ENCODE measurements around the gene CCDC177. TPM values are rescaled to one million over a fixed set of nuclear protein-coding genes. Genes with fewer than 3 reads are reported as not detected.

The CCDC177 gene
- not detected for total RNA-seq

GRCh38 chr14:69574263-69574953 is at the start of gene CCDC177:
Gene CCDC177 (minus strand): TSS chr14:69574871. CDS start chr14:69573622, 1,249 bp downstream.
- peak; percentile 80 for DNase-seq
- no peak within 1 kb of the TSS for H3K27ac Mint-ChIP-seq
- H3K4me3 Mint-ChIP-seq: peak within 1 kb of the TSS; percentile 58
- H3K27me3 Mint-ChIP-seq: peaks cover 48% of the 10 kb centered on the region
- no peaks in the 10 kb centered on the region for H3K9me3 Mint-ChIP-seq
- intact Hi-C loops (cut with micrococcal nuclease): loop anchor here (1.0 kb wide), 3 partner anchors 26 to 332 kb away; no protein-coding TSS in a partner anchor
- POLR2A ChIA-PET: no interaction called here
- CTCF ChIA-PET: interaction anchor here (0.7 to 4.5 kb wide), 24 partner anchors 8 to 715 kb away, joined by 3 to 47 read pairs (median 4); no protein-coding TSS in a partner anchor
- H3K36me3 Mint-ChIP-seq: no peaks in the 10 kb centered on the region
- H3K4me1 Mint-ChIP-seq (ENCODE audit: low read depth): peaks cover 11% of the 10 kb centered on the region

- Mint-ChIP-seq H3K27me3 (no peaks in the 10 kb centered on the region), H3K9me3 (no peaks in the 10 kb centered on the region), H3K4me3 (no peak overlapping the region), H3K36me3 (peaks cover 10% of the 10 kb centered on the region), H3K4me1 (ENCODE audit: low read depth) (peaks cover 95% of the 10 kb centered on the region), H3K27ac (peak overlapping the region; percentile 96)
- ChIA-PET POLR2A (interaction anchor here (1.0 to 1.4 kb wide), 2 partner anchors 10 to 13 kb away, joined by 3 to 5 read pairs; no protein-coding TSS in a partner anchor), CTCF (interaction anchor here (0.7 kb wide), 1 partner anchor 11 kb away, joined by 3 read pairs; no protein-coding TSS in a partner anchor)
- intact Hi-C loops (cut with micrococcal nuclease): loop anchor here (2.0 kb wide), 1 partner anchor 61 kb away; no protein-coding TSS in a partner anchor
- DNase-seq: no peak
These were observed 49.5 kb upstream of the CCDC177 start for GRCh38 chr14:69624136-69624535.

- Mint-ChIP-seq H3K4me3 (no peak overlapping the region), H3K36me3 (peaks cover 18% of the 10 kb centered on the region), H3K27me3 (no peaks in the 10 kb centered on the region), H3K4me1 (ENCODE audit: low read depth) (peaks cover 97% of the 10 kb centered on the region), H3K27ac (peak overlapping the region; percentile 98), H3K9me3 (no peaks in the 10 kb centered on the region)
- CTCF ChIA-PET: interaction anchor here (0.9 to 1.4 kb wide), 2 partner anchors 9 to 10 kb away, joined by 3 to 5 read pairs; partner anchors contain the start of gene SUSD6
- no peak for DNase-seq
- POLR2A ChIA-PET: interaction anchor here (1.1 to 3.9 kb wide), 3 partner anchors 8 to 52 kb away, joined by 3 to 19 read pairs (median 10); partner anchors contain the start of gene SUSD6
- intact Hi-C loops (cut with micrococcal nuclease): no loop called here
These were observed 46.3 kb upstream of the CCDC177 start for GRCh38 chr14:69620981-69621380.

GRCh38 chr14:69620211-69620611 is 45.5 kb upstream of the CCDC177 start:
- no peaks in the 10 kb centered on the region for H3K9me3 Mint-ChIP-seq
- intact Hi-C loops (cut with micrococcal nuclease): no loop called here
- peak overlapping the region; percentile 68 for H3K4me3 Mint-ChIP-seq
- DNase-seq: peak; percentile 49
- peaks cover 97% of the 10 kb centered on the region for H3K4me1 Mint-ChIP-seq (ENCODE audit: low read depth)
- peaks cover 26% of the 10 kb centered on the region for H3K36me3 Mint-ChIP-seq
- CTCF ChIA-PET: interaction anchor here (0.6 to 1.4 kb wide), 4 partner anchors 9 to 1153 kb away, joined by 3 to 5 read pairs (median 3); partner anchors contain the start of gene SUSD6
- peak overlapping the region; percentile 98 for H3K27ac Mint-ChIP-seq
- POLR2A ChIA-PET: interaction anchor here (2.5 to 3.9 kb wide), 2 partner anchors 8 to 9 kb away, joined by 10 to 19 read pairs; partner anchors contain the start of gene SUSD6
- no peaks in the 10 kb centered on the region for H3K27me3 Mint-ChIP-seq

GRCh38 chr14:69619012-69619411 is 44.3 kb upstream of the CCDC177 start:
- Mint-ChIP-seq H3K36me3 (peaks cover 33% of the 10 kb centered on the region), H3K9me3 (no peaks in the 10 kb centered on the region), H3K4me3 (peak overlapping the region; percentile 68), H3K27me3 (no peaks in the 10 kb centered on the region), H3K27ac (peak overlapping the region; percentile 98), H3K4me1 (ENCODE audit: low read depth) (peaks cover 96% of the 10 kb centered on the region)
- ChIA-PET CTCF (interaction anchor here (1.0 kb wide), 1 partner anchor 51 kb away, joined by 3 read pairs; no protein-coding TSS in a partner anchor), POLR2A (interaction anchor here (1.8 to 5.1 kb wide), 3 partner anchors 10 to 55 kb away, joined by 4 to 25 read pairs (median 10); no protein-coding TSS in a partner anchor)
- DNase-seq: peak; percentile 33
- intact Hi-C loops (cut with micrococcal nuclease): loop anchor here (1.0 to 10.0 kb wide), 4 partner anchors 17 to 1266 kb away; partner anchors contain the start of genes TTC9 and ZFP36L1

GRCh38 chr14:69617796-69618195 is 43.1 kb upstream of the CCDC177 start:
- intact Hi-C loops (cut with micrococcal nuclease): loop anchor here (10.0 kb wide), 3 partner anchors 823 to 1267 kb away; partner anchors contain the start of genes TTC9 and ZFP36L1
- peaks cover 43% of the 10 kb centered on the region for H3K36me3 Mint-ChIP-seq
- peaks cover 91% of the 10 kb centered on the region for H3K4me1 Mint-ChIP-seq (ENCODE audit: low read depth)
- no peaks in the 10 kb centered on the region for H3K9me3 Mint-ChIP-seq
- POLR2A ChIA-PET: interaction anchor here (0.8 to 5.1 kb wide), 6 partner anchors 12 to 98 kb away, joined by 3 to 25 read pairs (median 4); no protein-coding TSS in a partner anchor
- H3K27me3 Mint-ChIP-seq: no peaks in the 10 kb centered on the region
- CTCF ChIA-PET: interaction anchor here (0.7 to 1.2 kb wide), 2 partner anchors 50 to 61 kb away, joined by 3 read pairs; no protein-coding TSS in a partner anchor
- peak overlapping the region; percentile 98 for H3K27ac Mint-ChIP-seq
- H3K4me3 Mint-ChIP-seq: no peak overlapping the region
- DNase-seq: no peak

- no peaks in the 10 kb centered on the region for H3K9me3 Mint-ChIP-seq
- intact Hi-C loops (cut with micrococcal nuclease): loop anchor here (10.0 kb wide), 3 partner anchors 822 to 1268 kb away; partner anchors contain the start of genes TTC9 and ZFP36L1
- ChIA-PET POLR2A (interaction anchor here (0.9 to 5.1 kb wide), 4 partner anchors 9 to 100 kb away, joined by 4 to 25 read pairs (median 6); no protein-coding TSS in a partner anchor), CTCF (interaction anchor here (1.2 to 1.7 kb wide), 5 partner anchors 9 to 89 kb away, joined by 3 to 5 read pairs (median 4); no protein-coding TSS in a partner anchor)
- peaks cover 50% of the 10 kb centered on the region for H3K36me3 Mint-ChIP-seq
- no peak for DNase-seq
- H3K27me3 Mint-ChIP-seq: no peaks in the 10 kb centered on the region
- peak overlapping the region; percentile 98 for H3K27ac Mint-ChIP-seq
- peak overlapping the region; percentile 97 for H3K4me3 Mint-ChIP-seq
- H3K4me1 Mint-ChIP-seq (ENCODE audit: low read depth): peaks cover 77% of the 10 kb centered on the region
These were observed 41.7 kb upstream of the CCDC177 start for GRCh38 chr14:69616408-69616773.

- Mint-ChIP-seq H3K27ac (peak overlapping the region; percentile 98), H3K27me3 (no peaks in the 10 kb centered on the region), H3K4me3 (peak overlapping the region; percentile 97), H3K9me3 (no peaks in the 10 kb centered on the region), H3K4me1 (ENCODE audit: low read depth) (peaks cover 70% of the 10 kb centered on the region), H3K36me3 (peaks cover 50% of the 10 kb centered on the region)
- ChIA-PET POLR2A (interaction anchor here (0.9 to 5.1 kb wide), 6 partner anchors 9 to 70 kb away, joined by 3 to 25 read pairs (median 5); no protein-coding TSS in a partner anchor), CTCF (interaction anchor here (0.9 to 1.7 kb wide), 7 partner anchors 10 to 69 kb away, joined by 3 to 5 read pairs (median 4); no protein-coding TSS in a partner anchor)
- DNase-seq: peak; percentile 61
- intact Hi-C loops (cut with micrococcal nuclease): loop anchor here (1.0 to 10.0 kb wide), 5 partner anchors 8 to 1269 kb away; partner anchors contain the start of genes TTC9 and ZFP36L1
These were observed 41.1 kb upstream of the CCDC177 start for GRCh38 chr14:69615496-69616407.

- intact Hi-C loops (cut with micrococcal nuclease): loop anchor here (1.0 to 10.0 kb wide), 5 partner anchors 8 to 1270 kb away; partner anchors contain the start of genes TTC9 and ZFP36L1
- no peak for DNase-seq
- H3K4me1 Mint-ChIP-seq (ENCODE audit: low read depth): peaks cover 68% of the 10 kb centered on the region
- H3K27me3 Mint-ChIP-seq: no peaks in the 10 kb centered on the region
- peaks cover 50% of the 10 kb centered on the region for H3K36me3 Mint-ChIP-seq
- CTCF ChIA-PET: interaction anchor here (0.9 to 1.7 kb wide), 6 partner anchors 10 to 112 kb away, joined by 3 to 9 read pairs (median 4); no protein-coding TSS in a partner anchor
- peak overlapping the region; percentile 97 for H3K4me3 Mint-ChIP-seq
- POLR2A ChIA-PET: interaction anchor here (0.9 to 5.1 kb wide), 6 partner anchors 9 to 153 kb away, joined by 3 to 25 read pairs (median 4); no protein-coding TSS in a partner anchor
- peak overlapping the region; percentile 98 for H3K27ac Mint-ChIP-seq
- H3K9me3 Mint-ChIP-seq: no peaks in the 10 kb centered on the region
These were observed 40.4 kb upstream of the CCDC177 start for GRCh38 chr14:69615121-69615495.

GRCh38 chr14:69614592-69614991 is 39.9 kb upstream of the CCDC177 start:
- ChIA-PET CTCF (interaction anchor here (0.9 to 1.7 kb wide), 5 partner anchors 11 to 113 kb away, joined by 3 to 9 read pairs (median 3); no protein-coding TSS in a partner anchor), POLR2A (interaction anchor here (0.9 to 5.1 kb wide), 6 partner anchors 9 to 153 kb away, joined by 3 to 25 read pairs (median 4); no protein-coding TSS in a partner anchor)
- H3K36me3 Mint-ChIP-seq: peaks cover 48% of the 10 kb centered on the region

More at GRCh38 chr14:69614592-69614991, 39.9 kb upstream of the CCDC177 start:
- intact Hi-C loops (cut with micrococcal nuclease): loop anchor here (5.0 to 10.0 kb wide), 4 partner anchors 462 to 1270 kb away; partner anchors contain the start of genes DCAF5, TTC9 and ZFP36L1
- H3K9me3 Mint-ChIP-seq: no peaks in the 10 kb centered on the region
- DNase-seq: no peak
- peak overlapping the region; percentile 97 for H3K4me3 Mint-ChIP-seq
- no peaks in the 10 kb centered on the region for H3K27me3 Mint-ChIP-seq
- H3K4me1 Mint-ChIP-seq (ENCODE audit: low read depth): peaks cover 68% of the 10 kb centered on the region
- H3K27ac Mint-ChIP-seq: peak overlapping the region; percentile 98
